Measurements from ENCODE around the gene COL4A2.
"Not testable (repeated sequence)": the region's sequence is repeated elsewhere in the genome, so short reads cannot be mapped to it uniquely, and the experiment has no call there.

COL4A2 gene

DNA sequence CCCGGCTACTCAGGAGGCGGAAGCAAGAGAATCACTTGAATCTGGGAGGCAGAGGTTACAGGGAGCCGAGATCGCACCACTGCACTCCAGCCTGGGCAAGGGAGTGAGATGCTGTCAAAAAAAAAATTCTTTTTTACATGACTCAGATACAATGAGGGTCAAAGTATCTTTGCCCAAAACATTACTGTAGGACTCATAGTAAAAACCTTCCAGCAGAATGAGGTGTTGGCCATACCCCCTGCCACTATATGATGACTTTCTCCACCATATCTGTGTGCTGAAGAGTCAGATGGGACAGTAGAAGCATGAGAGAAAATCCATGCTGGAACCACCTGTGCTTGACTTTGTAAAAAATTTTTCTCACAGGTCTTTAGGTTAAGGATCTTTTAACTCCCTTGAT lies 86.7 kb downstream of the COL4A2 start:
- H3K27ac ChIP-seq, result no peak overlapping the region
- no peak overlapping the region for H3K4me3 ChIP-seq
- no peak for DNase-seq (ENCODE audit: low read depth, low spot score)
- no peak overlapping the region for H3K9ac ChIP-seq (ENCODE audit: insufficient read length)
- TF ChIP-seq EZH2 (IDR thresholded peaks at IDR 0.05), result no peak
- no peak for TF ChIP-seq FOXP2 (optimal IDR thresholded peaks at IDR 0.05; ENCODE audit: control extremely low read depth, extremely low read length, insufficient read depth)
- no peak for TF ChIP-seq POLR2AphosphoS5 (IDR thresholded peaks at IDR 0.05; ENCODE audit: borderline replicate concordance, low read depth, low read length)
- peaks cover 4% of the 10 kb centered on the region; the same call in 1 of the 2 replicates for H3K9me3 ChIP-seq (ENCODE audit: low read depth, low read length)
- H3K36me3 ChIP-seq (ENCODE audit: insufficient read depth, low read length), result peaks cover 6% of the 10 kb centered on the region

DNA sequence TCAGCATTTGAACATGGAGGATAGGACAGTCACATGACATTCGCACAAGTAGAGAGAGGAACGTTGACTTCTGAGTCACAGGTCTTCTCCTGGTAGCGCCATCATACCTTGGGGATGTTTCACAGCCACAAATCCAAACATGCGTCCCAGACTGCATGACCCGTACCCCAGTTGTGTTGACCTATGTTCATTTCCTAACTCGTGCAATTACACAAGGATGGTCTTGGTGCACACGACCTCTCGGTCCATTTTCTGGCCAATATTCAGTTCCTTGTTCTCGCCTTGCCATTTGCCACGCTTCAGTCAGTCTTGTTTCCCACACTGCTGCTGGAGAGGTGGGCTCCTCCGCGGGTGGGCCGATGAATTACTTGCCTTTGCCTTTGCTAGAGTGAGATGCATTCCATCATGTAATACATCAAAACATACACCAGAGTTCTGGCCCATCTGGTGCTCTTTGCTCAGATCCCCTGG lies 87.3 kb downstream of the COL4A2 start:
- peaks cover 2% of the 10 kb centered on the region for H3K36me3 ChIP-seq (ENCODE audit: insufficient read depth, low read length)
- TF ChIP-seq FOXP2 (optimal IDR thresholded peaks at IDR 0.05; ENCODE audit: control extremely low read depth, extremely low read length, insufficient read depth) (no peak), EZH2 (IDR thresholded peaks at IDR 0.05) (no peak), POLR2AphosphoS5 (IDR thresholded peaks at IDR 0.05; ENCODE audit: borderline replicate concordance, low read depth, low read length) (no peak)
- no peak overlapping the region for H3K4me3 ChIP-seq
- no peak overlapping the region for H3K27ac ChIP-seq
- DNase-seq (ENCODE audit: low read depth, low spot score), result no peak
- no peak overlapping the region for H3K9ac ChIP-seq (ENCODE audit: insufficient read length)
- H3K9me3 ChIP-seq (ENCODE audit: low read depth, low read length), result peaks cover 4% of the 10 kb centered on the region; the same call in 1 of the 2 replicates

GRCh38 chr13:110395616-110396015 lies 88.5 kb downstream of the COL4A2 start:
- not testable (repeated sequence) for H3K4me3 ChIP-seq; H3K9me3 ChIP-seq (ENCODE audit: low read depth, low read length); DNase-seq (ENCODE audit: low read depth, low spot score); H3K36me3 ChIP-seq (ENCODE audit: insufficient read depth, low read length); H3K9ac ChIP-seq (ENCODE audit: insufficient read length); H3K27ac ChIP-seq

DNA sequence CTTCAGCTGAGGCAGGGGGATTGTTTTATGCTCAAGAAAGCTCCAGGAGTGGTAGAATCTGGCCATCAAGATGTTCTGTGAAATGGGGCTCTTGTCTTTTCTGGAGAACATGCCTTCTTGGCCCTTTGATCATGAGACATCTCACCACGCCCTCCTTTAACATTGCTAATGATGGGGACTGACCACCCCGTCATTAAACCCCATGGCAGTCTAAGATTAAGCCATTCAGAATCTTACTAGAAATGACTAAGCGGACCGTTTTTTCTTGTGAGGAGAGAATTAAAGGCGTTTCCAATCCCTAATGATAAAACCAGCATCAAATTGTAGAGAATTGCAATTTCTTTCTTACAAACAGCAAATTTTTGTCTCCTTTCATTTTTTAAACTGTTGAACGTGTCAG lies 89.4 kb downstream of the COL4A2 start:
- H3K27ac ChIP-seq, result no peak overlapping the region
- H3K9me3 ChIP-seq (ENCODE audit: low read depth, low read length), result no peaks in the 10 kb centered on the region
- no peak for TF ChIP-seq FOXP2 (optimal IDR thresholded peaks at IDR 0.05; ENCODE audit: control extremely low read depth, extremely low read length, insufficient read depth)
- no peak for TF ChIP-seq POLR2AphosphoS5 (IDR thresholded peaks at IDR 0.05; ENCODE audit: borderline replicate concordance, low read depth, low read length)
- TF ChIP-seq EZH2 (IDR thresholded peaks at IDR 0.05), result no peak
- H3K9ac ChIP-seq (ENCODE audit: insufficient read length), result no peak overlapping the region
- no peak overlapping the region for H3K4me3 ChIP-seq
- no peaks in the 10 kb centered on the region for H3K36me3 ChIP-seq (ENCODE audit: insufficient read depth, low read length)
- DNase-seq (ENCODE audit: low read depth, low spot score), result no peak

DNA sequence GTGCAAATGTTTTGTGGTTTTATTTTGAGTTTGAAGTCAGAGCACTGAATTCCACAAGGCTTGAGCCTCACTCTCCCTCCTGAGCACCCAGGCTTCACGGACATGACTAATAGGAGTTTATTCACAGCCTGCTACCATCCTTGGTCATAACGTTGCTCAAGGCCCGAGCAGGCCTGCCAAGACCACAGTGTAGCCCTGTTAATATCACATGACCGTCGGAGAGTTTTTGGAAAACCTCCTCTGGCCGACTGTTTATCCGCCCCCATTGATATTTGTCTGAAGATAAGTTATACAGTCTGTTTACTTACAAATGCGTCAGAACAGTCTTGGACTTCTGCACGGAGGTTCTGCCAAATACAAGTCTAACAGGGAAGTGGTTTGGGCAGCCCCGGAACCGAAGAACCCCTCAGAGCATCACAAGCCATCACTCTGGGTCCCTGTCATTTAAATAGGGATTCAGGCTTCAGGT lies 89.9 kb downstream of the COL4A2 start:
- Histone ChIP-seq H3K4me3 (no peak overlapping the region), H3K27ac (no peak overlapping the region), H3K9ac (ENCODE audit: insufficient read length) (no peak overlapping the region), H3K36me3 (ENCODE audit: insufficient read depth, low read length) (no peaks in the 10 kb centered on the region), H3K9me3 (ENCODE audit: low read depth, low read length) (no peaks in the 10 kb centered on the region)
- TF ChIP-seq FOXP2 (optimal IDR thresholded peaks at IDR 0.05; ENCODE audit: control extremely low read depth, extremely low read length, insufficient read depth) (no peak), EZH2 (IDR thresholded peaks at IDR 0.05) (no peak), POLR2AphosphoS5 (IDR thresholded peaks at IDR 0.05; ENCODE audit: borderline replicate concordance, low read depth, low read length) (no peak)
- DNase-seq (ENCODE audit: low read depth, low spot score), result no peak

DNA sequence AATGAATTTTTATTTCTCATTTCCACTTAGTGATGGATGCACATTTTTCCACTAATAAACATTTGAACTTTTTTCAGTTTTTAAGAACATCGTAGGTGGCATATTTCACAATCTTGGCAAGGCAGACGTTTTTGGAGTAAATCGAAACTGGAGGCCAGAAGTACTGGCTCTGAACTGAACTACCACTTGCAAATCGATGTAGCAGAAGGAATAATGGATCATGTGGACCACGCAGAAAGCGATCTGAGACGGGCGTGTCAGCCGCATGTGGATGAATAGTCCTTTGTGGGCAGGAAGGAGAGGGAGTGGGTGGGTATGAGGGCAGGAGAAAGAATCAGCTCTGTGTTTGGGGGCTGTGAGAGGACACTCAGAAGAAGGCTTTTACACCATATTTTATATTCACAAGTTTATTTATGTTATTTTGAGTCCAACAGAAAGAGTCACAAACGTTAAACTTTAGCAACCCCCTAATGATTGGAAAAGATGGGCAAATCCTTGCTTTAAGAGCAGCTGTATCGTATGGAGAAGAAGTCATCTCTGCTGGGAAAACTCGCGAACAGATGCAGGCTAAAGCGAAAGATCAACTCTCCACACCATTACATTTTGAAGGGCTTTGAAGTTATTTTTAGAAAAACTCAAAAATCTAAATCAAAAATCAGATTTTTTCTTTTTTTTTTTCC lies 90.5 kb downstream of the COL4A2 start:
- no peak overlapping the region for H3K9ac ChIP-seq (ENCODE audit: insufficient read length)
- H3K27ac ChIP-seq, result no peak overlapping the region
- no peak overlapping the region for H3K4me3 ChIP-seq
- no peaks in the 10 kb centered on the region for H3K9me3 ChIP-seq (ENCODE audit: low read depth, low read length)
- DNase-seq (ENCODE audit: low read depth, low spot score), result no peak
- no peaks in the 10 kb centered on the region for H3K36me3 ChIP-seq (ENCODE audit: insufficient read depth, low read length)
- TF ChIP-seq POLR2AphosphoS5 (IDR thresholded peaks at IDR 0.05; ENCODE audit: borderline replicate concordance, low read depth, low read length), result no peak
- no peak for TF ChIP-seq FOXP2 (optimal IDR thresholded peaks at IDR 0.05; ENCODE audit: control extremely low read depth, extremely low read length, insufficient read depth)
- TF ChIP-seq EZH2 (IDR thresholded peaks at IDR 0.05), result no peak

- DNase-seq (ENCODE audit: low read depth, low spot score), result no peak
- no peak for TF ChIP-seq EZH2 (IDR thresholded peaks at IDR 0.05)
- TF ChIP-seq POLR2AphosphoS5 (IDR thresholded peaks at IDR 0.05; ENCODE audit: borderline replicate concordance, low read depth, low read length), result no peak
- TF ChIP-seq FOXP2 (optimal IDR thresholded peaks at IDR 0.05; ENCODE audit: control extremely low read depth, extremely low read length, insufficient read depth), result no peak
- no peak overlapping the region for H3K27ac ChIP-seq
- no peaks in the 10 kb centered on the region for H3K9me3 ChIP-seq (ENCODE audit: low read depth, low read length)
- H3K36me3 ChIP-seq (ENCODE audit: insufficient read depth, low read length), result no peaks in the 10 kb centered on the region
- H3K4me3 ChIP-seq, result no peak overlapping the region
- no peak overlapping the region for H3K9ac ChIP-seq (ENCODE audit: insufficient read length)
These were observed 91.8 kb downstream of the COL4A2 start for GRCh38 chr13:110398564-110399507.

GRCh38 chr13:110399801-110400200 lies 92.7 kb downstream of the COL4A2 start:
- DNase-seq (ENCODE audit: low read depth, low spot score), result no peak
- TF ChIP-seq EZH2 (IDR thresholded peaks at IDR 0.05) (no peak), FOXP2 (optimal IDR thresholded peaks at IDR 0.05; ENCODE audit: control extremely low read depth, extremely low read length, insufficient read depth) (no peak), POLR2AphosphoS5 (IDR thresholded peaks at IDR 0.05; ENCODE audit: borderline replicate concordance, low read depth, low read length) (no peak)
- no peaks in the 10 kb centered on the region for H3K9me3 ChIP-seq (ENCODE audit: low read depth, low read length)
- no peaks in the 10 kb centered on the region for H3K36me3 ChIP-seq (ENCODE audit: insufficient read depth, low read length)
- H3K4me3 ChIP-seq, result no peak overlapping the region
- H3K9ac ChIP-seq (ENCODE audit: insufficient read length), result no peak overlapping the region
- H3K27ac ChIP-seq, result no peak overlapping the region
